PC-3 (cell line): ENCODE measurements around the gene ARHGEF18. TPM values are rescaled to one million over a fixed set of nuclear protein-coding genes. Genes with fewer than 3 reads are reported as not detected.

ENCODE experiments used
- ATAC-seq: fragments of 200-7000 bp; cut with Tn5 transposase; 2 replicates; pipeline ENCODE4 v1.9.1; 2020; ENCODE audit warnings: mild to moderate bottlenecking, moderate library complexity
- BruUV-seq: library from RNA; stranded (reverse); fragments of 400-500 nt; replicated peaks from 2 replicates; lab custom pipeline; 2021; lab: Mats Ljungman, UMichigan
- CTCF ChIA-PET: fragments of 300-600 bp; sonication (Branson Sonifier 250); formaldehyde crosslinking; loops from one replicate; lab custom pipeline; 2022; ENCODE audit warnings: antibody characterized with exemption; lab: Charles Lee
- POLR2A ChIA-PET: fragments of 300-600 bp; sonication (Branson Sonifier 250); formaldehyde crosslinking; loops from one replicate; lab custom pipeline; 2022; ENCODE audit warnings: antibody characterized with exemption; ENCODE audit not compliant: unreplicated experiment; lab: Charles Lee
- DNase-seq: peaks from one replicate; pipeline ENCODE4 v3.0.0-alpha.2; 2015
- H2AFZ ChIP-seq: fragments of 300-600 bp; sonication (generic); 2 replicates; pipeline ENCODE4 v1.6.0; 2016; ENCODE audit warnings: antibody characterized with exemption, low read length
- H3F3A ChIP-seq: fragments of 300-600 bp; sonication (generic); one replicate; pipeline ENCODE4 v1.6.0; 2017; ENCODE audit warnings: antibody characterized with exemption, low read length, control low read depth, mild to moderate bottlenecking; ENCODE audit not compliant: unreplicated experiment
- H3K27ac ChIP-seq: fragments of 300-600 bp; sonication (generic); 2 replicates; pipeline ENCODE4 v1.5.1; 2016; ENCODE audit warnings: mild to moderate bottlenecking, low read length
- H3K27me3 ChIP-seq: fragments of 300-600 bp; sonication (generic); 2 replicates; pipeline ENCODE4 v1.6.1; 2016; ENCODE audit warnings: low read length, mixed read lengths
- H3K36me3 ChIP-seq: fragments of 300-600 bp; sonication (generic); 2 replicates; pipeline ENCODE4 v1.6.1; 2016; ENCODE audit warnings: low read depth, mixed run types, low read length, mixed read lengths
- H3K4me1 ChIP-seq: fragments of 300-600 bp; sonication (generic); 2 replicates; pipeline ENCODE4 v1.5.1; 2016; ENCODE audit warnings: low read length; ENCODE audit not compliant: insufficient read depth
- H3K4me2 ChIP-seq: fragments of 300-600 bp; sonication (generic); 2 replicates; pipeline ENCODE4 v1.6.0; 2016; ENCODE audit warnings: low read length
- H3K4me3 ChIP-seq: fragments of 300-600 bp; sonication (generic); 2 replicates; pipeline ENCODE4 v1.5.1; 2016; ENCODE audit warnings: mild to moderate bottlenecking, low read length, mixed read lengths
- H3K79me2 ChIP-seq: fragments of 300-600 bp; sonication (generic); 2 replicates; pipeline ENCODE4 v1.6.1; 2017; ENCODE audit warnings: low read length, mixed read lengths
- H3K9ac ChIP-seq: fragments of 300-600 bp; sonication (generic); 2 replicates; pipeline ENCODE4 v1.6.0; 2016; ENCODE audit warnings: mild to moderate bottlenecking, low read length
- H3K9me2 ChIP-seq: fragments of 300-600 bp; sonication (generic); replicated peaks from 2 replicates; pipeline ENCODE4 v1.6.1; 2016; ENCODE audit warnings: mixed run types, low read length, mixed read lengths
- H3K9me3 ChIP-seq: fragments of 300-600 bp; sonication (generic); 2 replicates; pipeline ENCODE4 v1.6.1; 2016; ENCODE audit warnings: low read length, mixed read lengths
- H4K20me1 ChIP-seq: fragments of 300-600 bp; sonication (generic); 2 replicates; pipeline ENCODE4 v1.6.1; 2016; ENCODE audit warnings: low read length, mixed read lengths
- CTCF ChIP-seq: fragments of 300-600 bp; sonication (generic); conservative IDR thresholded peaks from 2 replicates; pipeline ENCODE4 v1.5.1; 2017; ENCODE audit warnings: antibody characterized with exemption, low read depth, mild to moderate bottlenecking, low read length
- EZH2 ChIP-seq: fragments of 300-600 bp; sonication (generic); IDR thresholded peaks from one replicate; pipeline ENCODE4 v1.6.1; 2017; ENCODE audit warnings: antibody characterized with exemption, mild to moderate bottlenecking, low read length; ENCODE audit not compliant: unreplicated experiment
- EZH2phosphoT487 ChIP-seq: fragments of 300-600 bp; sonication (generic); IDR thresholded peaks from 2 replicates; pipeline ENCODE4 v1.6.1; 2018; ENCODE audit warnings: mild to moderate bottlenecking, antibody characterized with exemption, low read length, borderline replicate concordance
- intact Hi-C: fragments of 100-400 bp; cut with micrococcal nuclease; formaldehyde crosslinking; loops from 2 replicates; pipeline ENCODE4 v1.9.0; 2023
- total RNA-seq: library from RNA; depleted of rRNA; stranded (reverse); fragments of >200 nt; gene quantifications from 2 replicates; pipeline ENCODE4 v1.2.3, GENCODE V29; 2014

The ARHGEF18 gene
- total RNA-seq, 1 experiment from 2014 or later, result 65.1 TPM

- H3K27ac ChIP-seq, result no peak overlapping the region
- no peaks in the 10 kb centered on the region for H3K9me2 ChIP-seq
- no peak overlapping the region for H2AFZ ChIP-seq
- H3K4me3 ChIP-seq, result no peak overlapping the region
- TF ChIP-seq EZH2, result no peak
- no peak for TF ChIP-seq EZH2phosphoT487
- TF ChIP-seq CTCF, result no peak
- H3F3A ChIP-seq, result no peaks in the 10 kb centered on the region
- no peak for ATAC-seq
- H3K9me3 ChIP-seq, result no peaks in the 10 kb centered on the region
- DNase-seq, result no peak
- H3K9ac ChIP-seq, result no peak overlapping the region
- ChIA-PET CTCF (interaction anchor here (0.6 kb wide), 1 partner anchor 37 kb away, joined by 5 read pairs; no protein-coding TSS in a partner anchor), POLR2A (no interaction called here)
- H3K4me2 ChIP-seq, result no peak overlapping the region
- H3K4me1 ChIP-seq, result no peaks in the 10 kb centered on the region
- H4K20me1 ChIP-seq, result no peaks in the 10 kb centered on the region
- BruUV-seq, result no TSS peak
- intact Hi-C loops, result no loop called here
- H3K27me3 ChIP-seq, result no peaks in the 10 kb centered on the region
- no peaks in the 10 kb centered on the region for H3K79me2 ChIP-seq
- no peaks in the 10 kb centered on the region for H3K36me3 ChIP-seq
Observed at GRCh38 chr19:7336321-7336973, 12.3 kb upstream of the ARHGEF18 start.

- Histone ChIP-seq H3K4me2 (no peak overlapping the region), H3K27ac (no peak overlapping the region), H3F3A (no peaks in the 10 kb centered on the region), H3K79me2 (no peaks in the 10 kb centered on the region), H3K9me3 (no peaks in the 10 kb centered on the region), H3K4me3 (no peak overlapping the region), H3K27me3 (no peaks in the 10 kb centered on the region), H4K20me1 (no peaks in the 10 kb centered on the region), H2AFZ (no peak overlapping the region), H3K9ac (no peak overlapping the region), H3K36me3 (no peaks in the 10 kb centered on the region), H3K9me2 (no peaks in the 10 kb centered on the region), H3K4me1 (no peaks in the 10 kb centered on the region)
- no peak for TF ChIP-seq EZH2
- TF ChIP-seq EZH2phosphoT487, result no peak
- no peak for TF ChIP-seq CTCF
- intact Hi-C loops, result no loop called here
- no TSS peak for BruUV-seq
- CTCF ChIA-PET, result no interaction called here
- POLR2A ChIA-PET, result no interaction called here
- no peak for DNase-seq
- no peak for ATAC-seq
Observed at GRCh38 chr19:7337380-7338194, 11.2 kb upstream of the ARHGEF18 start.
